ENCODE results near the gene DNAH12. TPM values are rescaled to one million over a fixed set of nuclear protein-coding genes. Genes with fewer than 3 reads are reported as not detected.

The DNAH12 gene
- total and polyA plus RNA-seq, 2 of the 13 experiments (the other 11 are each of a cell fraction or from before 2014, with no cell fraction given) = 0.11 TPM

GRCh38 chr3:57555738-57556458 is 11.8 kb upstream of the DNAH12 start, which contains the start of gene PDE12 (continued):
- TF ChIP-seq ZNF800 (CRISPR knock-in tag; IDR thresholded peaks at IDR 0.05) = no peak
- TF ChIP-seq ZBTB3 (CRISPR knock-in tag; IDR thresholded peaks at IDR 0.05; ENCODE audit: borderline replicate concordance, low read depth) = peak; percentile 89; the same call in 1 of the 2 replicates
- no peak; the same call in none of the 2 replicates for TF ChIP-seq MEF2D (CRISPR knock-in tag; IDR thresholded peaks at IDR 0.05)
- peak; percentile 85 for TF ChIP-seq ZNF788 (CRISPR knock-in tag; IDR thresholded peaks at IDR 0.05; ENCODE audit: borderline replicate concordance)
- TF ChIP-seq GRHL1 (CRISPR knock-in tag; conservative IDR thresholded peaks at IDR 0.05) = no peak
- peak; percentile 67; the same call in 1 of the 2 replicates for TF ChIP-seq PAX8 (CRISPR knock-in tag; IDR thresholded peaks at IDR 0.05; ENCODE audit: borderline replicate concordance)
- no peak for TF ChIP-seq RFXANK (CRISPR knock-in tag; IDR thresholded peaks at IDR 0.05)
- peak; percentile 86 for TF ChIP-seq ZNF841 (CRISPR knock-in tag; IDR thresholded peaks at IDR 0.05; ENCODE audit: borderline replicate concordance)
- TF ChIP-seq FLYWCH1 (CRISPR knock-in tag; IDR thresholded peaks at IDR 0.05) = no peak
- no peak; the same call in 1 of the 2 replicates for TF ChIP-seq ZNF225 (CRISPR knock-in tag; IDR thresholded peaks at IDR 0.05)
- no peak for TF ChIP-seq SMAD1 (CRISPR knock-in tag; IDR thresholded peaks at IDR 0.05; ENCODE audit: borderline replicate concordance, low read depth)
- TF ChIP-seq PHF20 (CRISPR knock-in tag; IDR thresholded peaks at IDR 0.05) = peak; percentile 94
- no peak for TF ChIP-seq ZUFSP (CRISPR knock-in tag; IDR thresholded peaks at IDR 0.05; ENCODE audit: borderline replicate concordance)
- peak; percentile 87; the same call in 1 of the 2 replicates for TF ChIP-seq DR1 (CRISPR knock-in tag; IDR thresholded peaks at IDR 0.05)
- peak; percentile 81 for TF ChIP-seq PHF21A (CRISPR knock-in tag; IDR thresholded peaks at IDR 0.05)
- peak; percentile 90; the same call in 1 of the 2 replicates for TF ChIP-seq ZNF280D (CRISPR knock-in tag; IDR thresholded peaks at IDR 0.05)
- peak; percentile 98 for TF ChIP-seq KMT2A (CRISPR knock-in tag; IDR thresholded peaks at IDR 0.05)
- TF ChIP-seq BRF2 (CRISPR knock-in tag; IDR thresholded peaks at IDR 0.05) = peak; percentile 95; the same call in 1 of the 2 replicates

Data from HepG2 (cell line).